Measurements from ENCODE around the gene BRD9.

BRD9 gene

DNA sequence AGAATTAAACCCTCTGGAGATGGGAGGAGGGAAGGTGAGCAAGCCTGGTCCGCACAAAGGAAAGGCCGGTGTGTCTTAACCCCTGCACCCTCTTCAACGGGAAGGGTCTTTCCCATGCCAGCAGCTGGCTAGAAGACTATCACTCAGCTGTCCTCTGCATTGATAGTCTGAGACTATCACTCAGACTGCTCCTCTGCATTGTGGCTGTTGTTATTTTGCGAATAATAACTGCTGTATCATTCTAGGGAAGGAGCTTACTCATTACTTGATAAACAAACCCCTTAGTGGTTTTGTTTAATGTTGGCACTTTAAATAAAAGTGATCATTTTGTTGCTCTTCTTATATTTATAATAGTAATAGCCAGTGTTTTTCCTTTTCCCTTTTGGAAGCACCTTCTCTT lies 8.2 kb upstream of the BRD9 start:
- Mint-ChIP-seq H3K4me3 (no peak overlapping the region), H3K9me3 (no peaks in the 10 kb centered on the region), H3K27me3 (no peaks in the 10 kb centered on the region), H3K36me3 (ENCODE audit: low read depth) (peaks cover 68% of the 10 kb centered on the region), H3K4me1 (ENCODE audit: low read depth) (no peaks in the 10 kb centered on the region), H3K27ac (no peak overlapping the region)
- DNase-seq: no peak

DNA sequence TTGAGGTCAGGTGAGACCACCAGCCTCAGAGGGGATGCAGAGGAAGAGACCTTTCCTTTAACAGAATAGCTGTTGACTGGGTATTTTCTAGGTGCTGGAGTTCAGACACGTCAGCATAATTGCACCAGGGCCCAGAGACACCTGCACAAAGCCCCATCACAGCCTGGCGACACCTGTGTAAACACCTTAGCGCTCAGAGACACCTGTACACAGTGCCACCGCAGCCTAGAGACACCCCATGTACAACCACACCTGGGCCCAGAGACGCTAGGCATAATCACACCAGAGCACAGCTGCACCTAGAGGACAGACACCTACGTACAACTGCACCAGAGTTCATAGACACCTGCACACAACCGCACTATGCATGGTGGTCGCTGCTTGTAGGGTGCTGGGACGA lies 1.1 kb upstream of the BRD9 start:
- peaks cover 73% of the 10 kb centered on the region for H3K36me3 Mint-ChIP-seq (ENCODE audit: low read depth)
- H3K27me3 Mint-ChIP-seq: no peaks in the 10 kb centered on the region
- H3K27ac Mint-ChIP-seq: peak overlapping the region; percentile 55
- H3K4me1 Mint-ChIP-seq (ENCODE audit: low read depth): peaks cover 38% of the 10 kb centered on the region
- H3K4me3 Mint-ChIP-seq: peak overlapping the region; percentile 94
- DNase-seq: no peak
- no peaks in the 10 kb centered on the region for H3K9me3 Mint-ChIP-seq

GRCh38 chr5:893137-893506 lies 521 bp upstream of the BRD9 start:
- Mint-ChIP-seq H3K4me3 (peak overlapping the region; percentile 94), H3K27me3 (no peaks in the 10 kb centered on the region), H3K4me1 (ENCODE audit: low read depth) (peaks cover 44% of the 10 kb centered on the region), H3K9me3 (no peaks in the 10 kb centered on the region), H3K27ac (peak overlapping the region; percentile 55), H3K36me3 (ENCODE audit: low read depth) (peaks cover 79% of the 10 kb centered on the region)
- DNase-seq: no peak

GRCh38 chr5:891837-892393 lies 686 bp downstream of the BRD9 start:
- Mint-ChIP-seq H3K4me1 (ENCODE audit: low read depth) (peaks cover 47% of the 10 kb centered on the region), H3K27ac (peak overlapping the region; percentile 91), H3K9me3 (no peaks in the 10 kb centered on the region), H3K4me3 (peak overlapping the region; percentile 94), H3K36me3 (ENCODE audit: low read depth) (peaks cover 91% of the 10 kb centered on the region), H3K27me3 (no peaks in the 10 kb centered on the region)
- no peak for DNase-seq

- peaks cover 47% of the 10 kb centered on the region for H3K4me1 Mint-ChIP-seq (ENCODE audit: low read depth)
- DNase-seq: no peak
- H3K36me3 Mint-ChIP-seq (ENCODE audit: low read depth): peaks cover 91% of the 10 kb centered on the region
- peak overlapping the region; percentile 91 for H3K27ac Mint-ChIP-seq
- H3K9me3 Mint-ChIP-seq: no peaks in the 10 kb centered on the region
- peak overlapping the region; percentile 94 for H3K4me3 Mint-ChIP-seq
- no peaks in the 10 kb centered on the region for H3K27me3 Mint-ChIP-seq
Observed at GRCh38 chr5:891117-891836, 1.3 kb downstream of the BRD9 start.

DNA sequence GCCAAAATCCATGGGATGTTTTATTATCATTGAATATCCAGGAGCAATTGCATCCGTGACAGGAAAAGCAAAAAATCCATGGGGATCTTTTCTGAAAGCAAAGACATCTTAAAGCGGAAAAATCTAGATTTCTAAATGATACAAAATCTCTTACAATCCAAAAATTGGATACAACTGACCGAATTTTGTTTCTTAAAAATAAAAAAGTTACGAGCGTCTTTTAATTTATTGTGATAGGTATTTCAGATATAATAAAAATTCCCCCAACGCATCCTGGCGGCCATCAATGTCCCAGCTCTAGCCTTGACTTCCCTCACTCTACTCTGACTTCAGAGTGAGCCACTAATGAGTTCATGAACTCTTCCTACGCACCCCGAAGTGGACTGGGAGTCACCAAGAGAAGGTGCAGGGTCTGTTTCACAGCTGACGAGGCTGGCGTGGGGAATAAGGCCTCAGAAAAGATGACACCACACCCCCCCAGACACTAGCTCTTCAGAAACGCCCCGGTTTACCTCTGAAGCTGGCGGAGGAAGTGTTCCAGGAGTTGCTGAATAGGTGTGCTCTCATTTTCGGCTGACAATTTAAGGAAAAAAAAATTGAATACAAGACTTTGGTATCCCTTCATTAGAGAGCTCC lies 3.4 kb downstream of the BRD9 start:
- Mint-ChIP-seq H3K9me3 (no peaks in the 10 kb centered on the region), H3K4me1 (ENCODE audit: low read depth) (peaks cover 47% of the 10 kb centered on the region), H3K27ac (peak overlapping the region; percentile 63), H3K27me3 (no peaks in the 10 kb centered on the region), H3K36me3 (ENCODE audit: low read depth) (peaks cover 93% of the 10 kb centered on the region), H3K4me3 (peak overlapping the region; percentile 10)
- no peak for DNase-seq

DNA sequence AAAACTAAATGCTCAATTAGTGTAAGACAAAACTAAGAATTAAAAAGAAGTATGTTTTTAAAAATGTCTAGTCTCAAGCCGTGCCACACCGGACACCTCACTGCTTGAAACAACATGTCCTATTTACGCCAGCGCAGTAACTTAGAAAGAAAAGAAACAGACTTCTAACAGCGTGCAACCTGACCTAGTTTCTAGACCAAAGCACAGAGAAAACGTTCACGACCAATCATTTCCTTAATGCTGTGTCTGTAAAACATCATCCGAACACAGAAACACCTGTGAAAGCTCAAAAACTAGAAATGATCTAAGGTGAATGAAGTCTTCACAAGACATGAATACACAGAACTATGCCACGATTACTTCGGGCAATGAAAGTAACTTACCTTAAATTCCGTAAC lies 4.0 kb downstream of the BRD9 start:
- Mint-ChIP-seq H3K4me3 (peak overlapping the region; percentile 10), H3K9me3 (no peaks in the 10 kb centered on the region), H3K36me3 (ENCODE audit: low read depth) (peaks cover 93% of the 10 kb centered on the region), H3K27ac (peak overlapping the region; percentile 49), H3K4me1 (ENCODE audit: low read depth) (peaks cover 43% of the 10 kb centered on the region), H3K27me3 (no peaks in the 10 kb centered on the region)
- DNase-seq: no peak

DNA sequence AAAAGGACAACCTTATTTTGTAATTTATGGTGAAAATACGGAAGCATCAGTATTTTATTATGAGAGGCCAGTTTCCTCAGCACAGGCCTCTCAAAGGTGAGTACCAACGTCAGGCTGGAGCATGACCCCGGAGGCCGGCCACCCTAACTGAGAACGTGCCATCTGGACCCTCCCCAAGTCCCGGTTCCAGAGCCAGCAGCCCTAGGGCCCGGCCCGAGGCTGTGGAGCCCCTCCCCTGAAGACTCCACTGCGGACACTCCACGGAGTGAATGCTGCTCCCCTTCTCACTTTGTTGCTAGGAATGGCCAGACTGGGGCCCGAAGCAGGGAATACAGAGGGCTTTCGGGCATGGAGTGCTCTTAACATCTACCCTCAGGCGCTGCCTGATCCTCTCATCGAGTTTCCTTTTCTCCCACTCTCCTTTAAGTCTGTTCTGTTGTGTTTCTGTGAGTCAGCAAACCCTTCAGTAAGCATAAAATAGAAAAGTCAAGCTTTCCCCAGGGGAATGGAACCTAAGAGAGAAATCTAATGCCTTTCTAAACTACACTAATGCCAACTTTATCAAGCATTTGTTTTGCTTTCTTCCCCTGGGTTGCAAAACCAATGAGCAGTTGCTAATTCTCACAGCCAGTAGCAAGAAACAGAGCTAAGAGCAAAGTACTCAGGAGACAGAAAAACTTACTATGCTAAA lies 4.5 kb downstream of the BRD9 start:
- H3K27me3 Mint-ChIP-seq: no peaks in the 10 kb centered on the region
- peaks cover 93% of the 10 kb centered on the region for H3K36me3 Mint-ChIP-seq (ENCODE audit: low read depth)
- peak overlapping the region; percentile 40 for H3K27ac Mint-ChIP-seq
- peaks cover 4% of the 10 kb centered on the region for H3K9me3 Mint-ChIP-seq
- DNase-seq: no peak
- no peak overlapping the region for H3K4me3 Mint-ChIP-seq
- H3K4me1 Mint-ChIP-seq (ENCODE audit: low read depth): peaks cover 39% of the 10 kb centered on the region

GRCh38 chr5:886716-887325 lies 5.8 kb downstream of the BRD9 start:
- H3K9me3 Mint-ChIP-seq: peaks cover 15% of the 10 kb centered on the region
- DNase-seq: no peak
- H3K27me3 Mint-ChIP-seq: no peaks in the 10 kb centered on the region
- H3K4me1 Mint-ChIP-seq (ENCODE audit: low read depth): peaks cover 50% of the 10 kb centered on the region
- peak overlapping the region; percentile 40 for H3K27ac Mint-ChIP-seq
- H3K36me3 Mint-ChIP-seq (ENCODE audit: low read depth): peaks cover 100% of the 10 kb centered on the region
- H3K4me3 Mint-ChIP-seq: no peak overlapping the region

DNA sequence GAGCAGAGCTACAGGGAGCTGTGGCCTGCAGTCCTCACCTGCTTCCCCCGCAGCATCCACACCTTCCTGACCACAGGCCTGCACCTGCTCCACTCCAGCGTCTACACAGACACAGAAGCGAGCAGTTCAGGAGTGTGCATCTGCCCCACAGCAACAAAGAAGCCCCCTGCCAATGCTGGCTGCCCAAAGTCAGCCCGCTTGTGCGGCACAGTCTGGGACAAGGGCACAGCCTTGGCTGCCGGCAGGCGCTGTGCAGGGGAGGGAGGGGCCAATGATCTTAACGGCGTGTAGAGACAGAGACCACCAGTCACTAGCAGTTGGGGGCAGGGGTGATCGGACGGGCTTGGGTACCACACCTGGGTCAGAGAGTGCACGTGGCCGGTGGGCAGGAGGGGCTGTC lies 6.6 kb downstream of the BRD9 start:
- Mint-ChIP-seq H3K36me3 (ENCODE audit: low read depth) (peaks cover 100% of the 10 kb centered on the region), H3K27ac (no peak overlapping the region), H3K4me3 (no peak overlapping the region), H3K27me3 (no peaks in the 10 kb centered on the region), H3K9me3 (peaks cover 15% of the 10 kb centered on the region), H3K4me1 (ENCODE audit: low read depth) (peaks cover 49% of the 10 kb centered on the region)
- DNase-seq: no peak

DNA sequence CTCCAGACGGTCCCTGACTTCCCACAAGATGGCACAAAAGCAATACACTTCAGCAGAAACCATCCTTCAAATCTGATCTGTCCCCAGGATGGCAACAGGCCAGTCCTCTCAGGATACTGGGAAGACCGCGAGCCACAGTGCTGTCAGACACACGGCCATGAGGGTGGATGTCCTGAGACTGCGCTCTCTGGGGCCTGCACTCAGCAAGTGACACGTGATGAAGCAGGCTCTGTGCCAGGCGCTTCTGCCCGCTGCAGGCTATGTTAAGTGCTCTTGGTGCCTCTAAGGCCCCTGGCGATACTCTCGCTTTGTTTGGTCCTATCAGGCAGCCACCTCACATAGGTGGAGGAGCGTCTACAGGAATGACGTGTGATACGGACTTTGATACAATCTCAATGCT lies 7.1 kb downstream of the BRD9 start:
- peaks cover 15% of the 10 kb centered on the region for H3K9me3 Mint-ChIP-seq
- H3K4me3 Mint-ChIP-seq: no peak overlapping the region
- no peak overlapping the region for H3K27ac Mint-ChIP-seq
- no peaks in the 10 kb centered on the region for H3K27me3 Mint-ChIP-seq
- DNase-seq: no peak
- peaks cover 44% of the 10 kb centered on the region for H3K4me1 Mint-ChIP-seq (ENCODE audit: low read depth)
- H3K36me3 Mint-ChIP-seq (ENCODE audit: low read depth): peaks cover 100% of the 10 kb centered on the region

- Mint-ChIP-seq H3K36me3 (ENCODE audit: low read depth) (peaks cover 98% of the 10 kb centered on the region), H3K9me3 (peaks cover 15% of the 10 kb centered on the region), H3K4me3 (no peak overlapping the region), H3K27me3 (no peaks in the 10 kb centered on the region), H3K4me1 (ENCODE audit: low read depth) (peaks cover 40% of the 10 kb centered on the region), H3K27ac (no peak overlapping the region)
- no peak for DNase-seq
Observed at GRCh38 chr5:885127-885442, 7.5 kb downstream of the BRD9 start.

DNA sequence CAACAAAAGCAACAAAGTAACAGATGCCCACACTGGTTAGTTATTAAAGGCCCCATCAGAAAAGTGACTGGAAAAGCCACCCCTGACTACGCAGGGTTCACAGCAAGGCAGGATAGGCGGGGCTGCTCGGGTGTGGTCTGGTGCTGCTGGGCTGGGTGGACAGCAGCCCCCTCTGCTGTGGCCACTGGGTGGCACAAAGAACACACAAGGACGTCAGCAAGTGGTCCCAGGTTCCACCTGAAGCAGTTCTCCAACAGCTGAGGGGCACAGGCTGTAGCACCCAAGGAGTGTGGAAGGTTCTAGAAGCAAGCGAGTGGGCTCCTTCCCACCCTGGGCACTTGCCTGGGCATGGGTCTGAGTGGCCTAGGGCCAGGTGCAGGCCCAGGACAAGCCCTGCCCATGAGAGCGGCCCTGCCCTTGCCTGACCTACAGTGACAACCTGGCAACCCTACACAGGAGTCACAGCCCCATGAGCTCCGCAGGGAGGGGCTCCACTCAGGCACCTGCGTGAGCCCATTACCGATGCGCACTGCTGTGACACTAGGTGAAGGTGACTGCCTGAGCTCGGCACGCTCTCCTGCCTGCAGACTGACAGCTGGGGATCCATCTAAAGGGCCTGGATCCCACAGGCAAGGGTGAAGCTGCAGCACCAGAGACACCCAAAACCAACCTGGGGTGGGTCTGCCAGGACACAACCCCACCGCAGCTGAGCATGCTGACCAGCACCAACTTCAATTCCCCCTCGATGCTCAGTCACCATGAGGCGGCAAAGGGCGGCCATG lies 8.1 kb downstream of the BRD9 start:
- Mint-ChIP-seq H3K4me1 (ENCODE audit: low read depth) (peaks cover 35% of the 10 kb centered on the region), H3K4me3 (no peak overlapping the region), H3K36me3 (ENCODE audit: low read depth) (peaks cover 93% of the 10 kb centered on the region), H3K9me3 (peaks cover 15% of the 10 kb centered on the region), H3K27ac (no peak overlapping the region), H3K27me3 (no peaks in the 10 kb centered on the region)
- DNase-seq: no peak
